ENCODE data around the gene SS18L1.

GRCh38 chr20:62198496-62198895, 54.9 kb downstream of the SS18L1 start:
- TF ChIP-seq POLR2A (IDR thresholded peaks at IDR 0.05) (no peak), CTCF (IDR thresholded peaks at IDR 0.05) (no peak), POLR2AphosphoS5 (IDR thresholded peaks at IDR 0.05) (no peak), EP300 (IDR thresholded peaks at IDR 0.05; ENCODE audit: low read depth) (no peak)
